ENCODE results near the gene AGK.
"Not testable (repeated sequence)": the region's sequence is repeated elsewhere in the genome, so short reads cannot be mapped to it uniquely, and the experiment has no call there.

Gene AGK

GRCh38 chr7:141686074-141686473 lies 134.9 kb downstream of the AGK start:
- no peak for DNase-seq

DNA sequence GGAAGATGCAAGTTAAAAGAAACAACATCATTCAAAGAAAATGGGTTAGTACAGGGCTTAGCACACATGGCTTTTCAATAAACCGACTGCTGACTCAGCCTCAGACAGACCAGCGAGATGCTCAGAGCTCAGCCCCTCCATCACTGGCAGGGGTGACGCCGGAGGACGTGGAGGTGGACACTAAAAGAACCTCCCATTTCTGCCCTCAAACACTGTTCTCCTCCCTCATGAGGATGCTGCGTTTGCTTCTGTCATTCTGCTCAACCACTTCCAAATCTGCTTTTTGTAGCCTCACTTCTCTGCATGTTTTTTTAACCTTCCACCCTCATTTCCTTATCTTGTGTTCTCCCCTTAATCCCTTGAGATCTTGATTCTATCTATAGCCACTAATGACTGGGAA lies 135.5 kb downstream of the AGK start:
- DNase-seq = no peak

GRCh38 chr7:141688043-141688442 lies 136.8 kb downstream of the AGK start:
- no peak for DNase-seq

- DNase-seq = not testable (repeated sequence)
Observed at GRCh38 chr7:141689072-141689825, 138.0 kb downstream of the AGK start.

DNA sequence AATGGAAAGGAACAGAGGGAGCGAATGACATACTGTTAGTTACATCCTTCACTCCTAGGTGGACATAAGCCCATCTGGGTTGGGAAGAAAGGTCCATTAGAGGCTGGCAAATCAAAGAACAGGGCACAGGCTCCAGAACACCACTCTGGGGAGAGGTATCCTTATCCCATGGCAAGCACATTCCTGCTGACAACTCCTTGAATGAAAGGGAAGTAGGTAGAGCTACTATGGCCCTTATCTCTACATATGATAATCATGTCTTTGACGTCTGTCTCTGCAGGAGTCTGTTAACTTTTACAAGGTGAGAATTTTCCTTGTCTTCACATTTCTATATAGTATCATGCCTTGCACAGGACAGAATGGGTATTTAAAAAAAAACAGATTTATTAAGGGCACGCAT lies 140.3 kb downstream of the AGK start:
- DNase-seq = no peak

DNA sequence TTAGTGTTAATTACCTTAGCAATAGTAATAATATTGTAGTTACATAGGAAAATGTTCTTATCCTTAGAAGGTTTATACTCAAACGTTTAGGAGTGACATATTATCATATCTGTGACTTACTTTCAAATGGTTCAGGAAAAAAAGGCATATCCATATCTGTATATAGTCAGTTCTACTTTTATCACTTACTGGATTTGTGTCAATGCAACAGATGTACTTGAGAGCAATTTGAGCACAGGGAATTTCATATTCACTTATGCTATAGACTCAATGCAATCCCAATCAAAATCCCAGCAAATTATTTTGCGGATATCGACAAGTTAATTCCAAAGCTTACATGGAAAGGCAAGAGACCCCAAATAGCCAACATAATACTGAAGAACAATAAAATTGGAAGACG lies 140.8 kb downstream of the AGK start:
- DNase-seq = no peak

- no peak for DNase-seq
Observed at GRCh38 chr7:141693082-141693481, 141.9 kb downstream of the AGK start.

DNA sequence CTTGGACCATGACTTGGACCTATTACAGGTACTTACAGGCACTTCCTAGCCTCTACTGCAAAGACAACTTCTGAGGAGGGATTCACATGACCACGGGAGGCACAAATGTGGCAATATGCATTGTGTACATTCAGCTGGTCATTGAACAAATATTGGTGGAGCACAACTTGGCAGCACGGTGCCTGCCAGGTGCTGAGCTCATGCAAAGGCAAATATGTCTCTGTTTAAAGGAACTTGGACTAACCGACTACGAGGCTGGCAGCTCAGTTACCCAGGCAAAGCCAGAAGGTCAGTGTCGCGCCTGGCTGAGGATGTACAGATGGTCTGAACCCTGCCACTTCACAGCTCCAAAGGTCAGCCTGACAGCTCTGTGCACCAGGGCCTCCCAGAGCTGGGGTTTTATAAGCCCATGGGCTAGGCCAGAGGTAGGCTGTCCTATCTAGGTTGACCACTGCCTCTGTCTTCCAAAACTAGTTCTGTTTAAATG lies 144.6 kb downstream of the AGK start:
- no peak for DNase-seq

DNA sequence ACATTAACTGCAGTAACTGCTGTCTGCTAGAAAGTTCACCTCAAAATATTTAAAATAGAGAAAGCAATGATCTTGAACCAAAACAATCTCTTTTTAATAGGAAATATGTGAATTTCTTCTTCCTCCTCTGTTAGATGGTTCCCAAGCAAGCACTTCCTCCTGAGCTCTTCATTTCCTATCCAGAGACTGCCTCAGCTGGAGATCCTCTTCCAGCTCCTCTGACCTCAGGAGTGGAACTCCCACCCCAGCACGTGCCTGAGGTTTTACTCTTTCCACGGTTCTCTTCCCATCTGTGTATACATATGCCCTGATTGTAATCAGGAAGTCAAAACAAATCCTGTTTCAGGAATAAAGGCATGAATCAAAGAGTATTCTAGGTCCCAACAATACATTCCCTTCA lies 145.1 kb downstream of the AGK start:
- DNase-seq = no peak

- DNase-seq = no peak
Observed at GRCh38 chr7:141697211-141697871, 146.1 kb downstream of the AGK start.

- DNase-seq = no peak
Observed at GRCh38 chr7:141698247-141699015, 147.2 kb downstream of the AGK start.

- DNase-seq = no peak
Observed at GRCh38 chr7:141699860-141700259, 148.7 kb downstream of the AGK start.

GRCh38 chr7:141700296-141700847 lies 149.2 kb downstream of the AGK start:
- DNase-seq = no peak

DNA sequence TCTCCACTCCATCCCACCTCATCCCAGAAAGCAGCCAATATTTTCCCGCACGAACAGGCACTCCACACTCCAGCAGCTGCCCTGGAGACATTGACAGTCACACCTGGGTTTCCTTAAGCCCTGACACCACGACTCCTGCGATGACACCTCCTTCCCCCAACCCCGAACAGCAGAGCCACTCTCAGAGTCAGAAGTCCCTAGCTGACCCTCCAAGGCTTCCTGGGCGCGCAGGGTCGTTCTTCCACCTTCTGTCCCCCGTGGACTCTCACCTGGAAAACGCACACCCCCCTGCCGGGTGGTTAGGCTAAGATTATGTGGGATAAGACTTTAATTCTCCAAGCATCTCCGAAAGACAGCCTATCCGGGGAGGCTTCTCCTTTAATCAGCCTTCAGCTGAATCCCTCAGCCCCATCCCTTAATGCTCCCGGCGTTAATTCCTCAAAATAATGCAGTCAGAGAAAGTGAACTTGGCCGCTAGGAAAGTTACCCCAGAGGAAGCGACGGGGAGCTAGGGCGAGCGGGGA lies 149.7 kb downstream of the AGK start:
- DNase-seq = no peak

DNA sequence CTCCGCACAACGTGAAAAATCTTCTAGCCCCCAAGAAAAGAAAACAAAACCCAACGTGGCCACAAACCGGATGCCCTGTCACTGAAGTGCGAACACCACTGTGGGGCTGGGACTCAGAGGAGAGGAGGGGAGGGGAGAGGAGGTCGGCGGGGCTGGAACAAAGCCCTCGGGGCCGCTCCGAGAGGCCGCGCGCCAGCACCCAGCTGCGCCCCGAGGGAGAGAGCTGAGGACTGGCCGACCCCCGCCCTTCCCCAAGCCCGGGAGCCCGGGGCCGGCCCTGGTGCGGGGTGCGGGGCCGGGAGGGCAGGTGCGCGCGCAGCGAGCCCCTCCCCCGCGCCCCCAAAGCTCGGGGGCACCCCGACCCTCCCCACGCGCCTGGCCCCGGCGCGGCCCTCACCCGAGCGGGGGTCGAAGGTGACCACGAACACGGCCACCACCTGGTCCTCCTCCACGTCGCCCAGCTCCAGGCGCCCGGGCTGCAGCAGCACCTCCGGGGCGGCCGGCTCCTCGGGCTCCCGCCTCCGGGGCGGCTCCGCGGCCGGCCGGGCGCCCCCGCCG lies 150.4 kb downstream of the AGK start:
- peak; percentile 71 for DNase-seq

DNA sequence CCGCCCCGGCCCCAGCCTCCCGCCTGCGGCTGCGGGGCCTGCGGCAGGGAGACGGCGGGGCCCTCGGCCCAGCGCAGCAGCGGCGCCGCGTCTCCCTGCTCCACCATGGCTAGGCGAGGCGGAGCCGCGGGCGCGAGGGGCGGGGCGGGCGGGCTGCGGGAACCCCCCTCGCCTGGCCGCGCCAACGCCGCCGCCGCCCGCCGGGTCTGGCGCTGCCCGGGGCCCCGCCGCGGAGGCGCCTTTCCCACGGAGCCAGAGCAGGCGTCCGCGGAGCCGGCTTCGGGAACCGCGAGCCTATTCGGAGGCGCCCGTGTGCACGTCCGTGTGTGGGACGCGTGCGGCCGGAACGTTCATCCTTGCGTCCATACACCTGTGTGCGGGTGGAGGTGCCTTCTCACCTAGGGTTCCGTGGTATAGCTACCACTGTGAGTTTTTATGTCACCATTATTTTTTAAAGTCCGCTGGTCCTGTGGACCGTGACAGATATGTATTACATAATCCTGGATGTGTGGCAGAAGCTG lies 150.9 kb downstream of the AGK start, which contains the start of gene DENND11:
Gene DENND11, minus strand, starts transcription at position 120 of the 521 bp plus-strand sequence. Its CDS starts 13 bp downstream, at position 107.
- DNase-seq = peak; percentile 30

- DNase-seq = no peak
Observed at GRCh38 chr7:141702892-141703291, 151.7 kb downstream of the AGK start.

DNA sequence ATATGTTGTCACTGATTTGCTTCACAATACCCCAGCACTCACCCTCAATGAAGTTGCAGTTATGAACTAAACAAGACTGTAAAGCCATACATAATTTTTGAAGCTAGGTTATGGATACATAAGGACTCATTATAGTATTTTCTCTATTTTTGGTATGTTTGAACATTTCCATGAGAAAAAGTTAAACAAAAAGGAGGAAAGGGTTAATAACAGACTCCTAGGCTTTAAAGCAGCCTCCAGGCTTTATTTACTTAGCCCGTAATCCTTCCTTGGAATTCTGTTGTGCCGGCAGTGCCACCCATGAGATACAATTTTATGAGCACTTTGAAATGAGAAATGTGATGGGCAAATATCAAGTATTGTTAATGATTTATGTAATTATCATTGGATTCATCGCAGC lies 152.9 kb downstream of the AGK start:
- no peak for DNase-seq

- no peak for DNase-seq
Observed at GRCh38 chr7:141704741-141705140, 153.5 kb downstream of the AGK start.

Measured in CD4-positive, alpha-beta T cell treated with Interleukin-4 for 4 hours (primary cell).